Mammary epithelial cell (primary cell): ENCODE results near the gene CMYA5.

Experiments
- CTCF ChIP-seq, 2 donors: IDR thresholded peaks in 1 of 2; conservative IDR thresholded peaks in 1 of 2; 2 replicates each; pipeline ENCODE4 v1.5.1; 2011 to 2012; ENCODE audit warnings: inconsistent platforms in 2 of 2, low read length in 2 of 2, mild to moderate bottlenecking in 2 of 2, control low read depth in 1 of 2, low read depth in 1 of 2; ENCODE audit not compliant: insufficient read depth in 1 of 2; ENCODE audit errors: extremely low read depth in 1 of 2
- EZH2 ChIP-seq: IDR thresholded peaks from 2 replicates; pipeline ENCODE4 v1.6.1; 2012; ENCODE audit warnings: low read length, inconsistent platforms, borderline replicate concordance

- TF ChIP-seq CTCF (conservative IDR thresholded peaks at IDR 0.05 in 1 of 2, IDR thresholded peaks at IDR 0.05 in 1 of 2; ENCODE audit: extremely low read depth in 1 of 2, insufficient read depth in 1 of 2, low read depth in 1 of 2, low read length in 2 of 2) (no peak), EZH2 (no peak)
Measured at GRCh38 chr5:79832911-79833310, 143.3 kb downstream of the CMYA5 start.
